DOHH2 (cell line): Measurements from ENCODE around the gene ZNF532.
A peak's percentile ranks its signal among the peaks of the same experiment; 100 is the strongest.

Source experiments
- H3F3A ChIP-seq: fragments of 200-600 bp; sonication (generic), shearing (Covaris generic); 2 replicates; pipeline ENCODE4 v1.6.0; 2016; ENCODE audit warnings: antibody characterized with exemption, mild to moderate bottlenecking; ENCODE audit not compliant: control insufficient read depth, insufficient read depth
- H3K27ac ChIP-seq: fragments of 200-600 bp; sonication (generic); 2 replicates; pipeline ENCODE4 v1.5.1; 2014; ENCODE audit warnings: low read depth, mild to moderate bottlenecking, low read length, moderate library complexity
- H3K27me3 ChIP-seq: fragments of 200-600 bp; sonication (generic); 2 replicates; pipeline ENCODE4 v1.6.1; 2014; ENCODE audit warnings: mild to moderate bottlenecking, low read length, mixed read lengths; ENCODE audit not compliant: control insufficient read depth
- H3K36me3 ChIP-seq: fragments of 200-600 bp; sonication (generic); 2 replicates; pipeline ENCODE4 v1.6.1; 2014; ENCODE audit warnings: mild to moderate bottlenecking, low read length, moderate library complexity, mixed read lengths; ENCODE audit not compliant: control insufficient read depth
- H3K4me1 ChIP-seq: fragments of 200-600 bp; sonication (generic); 2 replicates; pipeline ENCODE4 v1.6.1; 2014; ENCODE audit warnings: mild to moderate bottlenecking, low read length, mixed read lengths; ENCODE audit not compliant: control insufficient read depth
- H3K4me2 ChIP-seq: fragments of 200-600 bp; sonication (generic); 2 replicates; pipeline ENCODE4 v1.6.0; 2014; ENCODE audit warnings: mild to moderate bottlenecking, low read length, moderate library complexity
- H3K4me3 ChIP-seq: fragments of 200-600 bp; sonication (generic); 2 replicates; pipeline ENCODE4 v1.5.1; 2014; ENCODE audit warnings: mild to moderate bottlenecking, low read length, mixed read lengths
- H3K79me2 ChIP-seq: fragments of 200-600 bp; sonication (generic); 2 replicates; pipeline ENCODE4 v1.6.1; 2014; ENCODE audit warnings: mild to moderate bottlenecking, low read length, mixed read lengths; ENCODE audit not compliant: control insufficient read depth
- H3K9me2 ChIP-seq: fragments of 200-600 bp; sonication (generic); replicated peaks from 2 replicates; pipeline ENCODE4 v1.6.1; 2014; ENCODE audit warnings: mild to moderate bottlenecking, low read length, mixed read lengths; ENCODE audit not compliant: control insufficient read depth
- H3K9me3 ChIP-seq: fragments of 200-600 bp; sonication (generic); 2 replicates; pipeline ENCODE4 v1.6.1; 2014; ENCODE audit warnings: antibody characterized with exemption, low read length, mixed read lengths; ENCODE audit not compliant: control insufficient read depth, insufficient read depth
- H4K20me1 ChIP-seq: fragments of 200-600 bp; sonication (generic); 2 replicates; pipeline ENCODE4 v1.6.0; 2014; ENCODE audit warnings: low read depth, mild to moderate bottlenecking, antibody characterized with exemption, low read length, moderate library complexity; ENCODE audit not compliant: control insufficient read depth, insufficient read depth
- EZH2phosphoT487 ChIP-seq: fragments of 200-600 bp; sonication (generic); IDR thresholded peaks from 2 replicates; pipeline ENCODE4 v1.6.1; 2017; ENCODE audit warnings: borderline replicate concordance, mild to moderate bottlenecking, antibody characterized with exemption, low read length, moderate library complexity, mixed read lengths
- TF ChIP-seq, protein P1 (sequence below): fragments of 200-600 bp; sonication (generic); IDR thresholded peaks from one replicate; pipeline ENCODE4 v1.5.1; 2014; ENCODE audit warnings: antibody characterized with exemption, mild to moderate bottlenecking, low read depth, low read length; ENCODE audit not compliant: poor library complexity, severe bottlenecking

ZNF532 gene

DNA sequence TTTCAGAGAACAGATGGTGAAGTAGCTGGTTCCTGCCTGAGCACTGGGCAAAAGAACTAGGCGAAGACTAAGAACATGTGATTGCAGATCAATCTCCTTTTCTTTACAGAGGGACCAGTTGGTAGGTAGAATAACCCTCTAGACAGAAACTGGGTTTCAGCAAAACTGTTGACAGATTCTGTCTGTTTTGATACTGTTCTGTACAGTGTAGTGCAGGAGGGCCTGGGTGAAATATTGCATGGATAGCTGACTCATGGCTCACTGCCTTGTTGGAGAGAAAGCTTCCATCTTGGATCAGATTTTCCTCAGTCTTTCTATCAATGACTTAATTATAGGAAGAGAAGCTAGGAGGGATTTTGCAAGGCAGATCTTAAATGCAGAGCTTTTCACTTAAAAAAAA, 95.8 kb downstream of the ZNF532 start:
- no peaks in the 10 kb centered on the region for H3K9me2 ChIP-seq
- H3K4me1 ChIP-seq = peaks cover 58% of the 10 kb centered on the region
- TF ChIP-seq, protein P1, sequence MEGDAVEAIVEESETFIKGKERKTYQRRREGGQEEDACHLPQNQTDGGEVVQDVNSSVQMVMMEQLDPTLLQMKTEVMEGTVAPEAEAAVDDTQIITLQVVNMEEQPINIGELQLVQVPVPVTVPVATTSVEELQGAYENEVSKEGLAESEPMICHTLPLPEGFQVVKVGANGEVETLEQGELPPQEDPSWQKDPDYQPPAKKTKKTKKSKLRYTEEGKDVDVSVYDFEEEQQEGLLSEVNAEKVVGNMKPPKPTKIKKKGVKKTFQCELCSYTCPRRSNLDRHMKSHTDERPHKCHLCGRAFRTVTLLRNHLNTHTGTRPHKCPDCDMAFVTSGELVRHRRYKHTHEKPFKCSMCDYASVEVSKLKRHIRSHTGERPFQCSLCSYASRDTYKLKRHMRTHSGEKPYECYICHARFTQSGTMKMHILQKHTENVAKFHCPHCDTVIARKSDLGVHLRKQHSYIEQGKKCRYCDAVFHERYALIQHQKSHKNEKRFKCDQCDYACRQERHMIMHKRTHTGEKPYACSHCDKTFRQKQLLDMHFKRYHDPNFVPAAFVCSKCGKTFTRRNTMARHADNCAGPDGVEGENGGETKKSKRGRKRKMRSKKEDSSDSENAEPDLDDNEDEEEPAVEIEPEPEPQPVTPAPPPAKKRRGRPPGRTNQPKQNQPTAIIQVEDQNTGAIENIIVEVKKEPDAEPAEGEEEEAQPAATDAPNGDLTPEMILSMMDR = no peak
- TF ChIP-seq EZH2phosphoT487 = no peak
- no peaks in the 10 kb centered on the region for H4K20me1 ChIP-seq
- peak overlapping the region; percentile 99 for H3K27ac ChIP-seq
- H3F3A ChIP-seq = peaks cover 42% of the 10 kb centered on the region
- H3K9me3 ChIP-seq = no peaks in the 10 kb centered on the region
- peaks cover 63% of the 10 kb centered on the region for H3K36me3 ChIP-seq
- H3K27me3 ChIP-seq = no peaks in the 10 kb centered on the region
- peak overlapping the region; percentile 52 for H3K4me2 ChIP-seq
- peak overlapping the region; percentile 9; the same call in 1 of the 2 replicates for H3K4me3 ChIP-seq
- H3K79me2 ChIP-seq = peaks cover 22% of the 10 kb centered on the region

DNA sequence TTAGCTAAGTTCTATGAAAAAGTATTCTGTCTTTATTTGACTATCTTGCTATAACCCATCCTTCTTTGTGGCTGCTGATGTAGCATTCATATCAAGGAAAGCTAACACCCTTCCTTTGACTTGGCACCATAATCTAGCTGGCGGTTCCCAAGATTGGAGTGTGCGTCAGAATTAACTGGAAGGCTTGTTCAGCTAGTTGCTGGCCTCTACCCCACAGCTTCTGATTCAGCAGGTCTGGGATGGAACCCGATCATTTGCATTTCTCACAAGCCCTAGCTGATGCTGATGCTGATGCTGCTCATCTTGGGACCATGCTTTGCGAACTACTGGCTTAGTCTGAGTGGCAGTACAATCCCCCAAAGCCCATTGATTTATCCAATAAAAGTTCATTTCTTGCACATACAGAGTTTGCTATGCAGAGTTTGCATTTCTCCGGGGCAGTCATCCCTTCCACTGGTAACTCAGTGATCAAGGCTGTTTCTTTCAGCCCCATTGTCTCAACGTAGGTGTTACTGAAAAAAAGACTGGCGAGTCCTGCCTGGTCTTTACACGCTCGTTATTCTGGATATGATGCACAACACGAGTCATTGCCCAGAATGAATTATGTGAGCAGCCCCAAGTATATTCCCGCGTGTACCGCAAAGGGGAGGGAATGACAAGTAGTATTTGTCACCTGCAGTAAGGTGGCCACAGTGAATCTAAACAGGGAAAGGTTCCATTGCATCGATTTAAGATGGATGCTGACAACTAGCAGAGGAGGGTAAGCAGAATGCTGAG, 96.5 kb downstream of the ZNF532 start:
- Histone ChIP-seq H3K27me3 (no peaks in the 10 kb centered on the region), H3K4me3 (peak overlapping the region; percentile 9), H4K20me1 (no peaks in the 10 kb centered on the region), H3K79me2 (peaks cover 27% of the 10 kb centered on the region), H3K36me3 (peaks cover 56% of the 10 kb centered on the region), H3K4me1 (peaks cover 64% of the 10 kb centered on the region), H3K9me2 (no peaks in the 10 kb centered on the region), H3K4me2 (peak overlapping the region; percentile 52), H3K27ac (peak overlapping the region; percentile 99), H3F3A (peaks cover 48% of the 10 kb centered on the region), H3K9me3 (no peaks in the 10 kb centered on the region)
- TF ChIP-seq, protein P1 = no peak
- TF ChIP-seq EZH2phosphoT487 = no peak

GRCh38 chr18:58962336-58962735, 97.7 kb downstream of the ZNF532 start:
- H3K4me2 ChIP-seq = peak overlapping the region; percentile 82
- H3F3A ChIP-seq = peaks cover 53% of the 10 kb centered on the region

More at GRCh38 chr18:58962336-58962735, 97.7 kb downstream of the ZNF532 start:
- H3K79me2 ChIP-seq = peaks cover 38% of the 10 kb centered on the region
- TF ChIP-seq EZH2phosphoT487 = no peak
- TF ChIP-seq, protein P1 = no peak
- no peaks in the 10 kb centered on the region for H4K20me1 ChIP-seq
- H3K9me2 ChIP-seq = no peaks in the 10 kb centered on the region
- H3K36me3 ChIP-seq = peaks cover 58% of the 10 kb centered on the region
- peak overlapping the region; percentile 99 for H3K27ac ChIP-seq
- no peaks in the 10 kb centered on the region for H3K27me3 ChIP-seq
- H3K4me3 ChIP-seq = no peak overlapping the region
- peaks cover 76% of the 10 kb centered on the region for H3K4me1 ChIP-seq
- no peaks in the 10 kb centered on the region for H3K9me3 ChIP-seq
